Nasal cavity respiratory epithelium epithelial cell of viscerocranial mucosa (primary cell): ENCODE results near the gene CIDEC. TPM values are rescaled to one million over a fixed set of nuclear protein-coding genes. Genes with fewer than 3 reads are reported as not detected.

Experiments
- total RNA-seq: library from RNA; depleted of rRNA; stranded (reverse); fragments of >200 nt; gene quantifications from 2 replicates; pipeline ENCODE4 v1.2.3, GENCODE V29; 2014

CIDEC gene
- total RNA-seq = not detected in 2 replicates

GRCh38 chr3:9879830-9880549, at the start of gene CIDEC:
TSS of gene CIDEC (minus strand) at chr3:9880253. CDS start at chr3:9878486, 1,767 bp downstream.

GRCh38 chr3:9916734-9917680, 37.0 kb upstream of the CIDEC start, which contains the start of gene IL17RC:
TSS of gene IL17RC (plus strand) at chr3:9917098. CDS start at chr3:9917316, 218 bp downstream.

GRCh38 chr3:9902372-9903237, 22.6 kb upstream of the CIDEC start, which contains the start of gene IL17RE:
TSS of gene IL17RE (plus strand) at chr3:9902848. CDS start at chr3:9902933, 85 bp downstream.

GRCh38 chr3:9890249-9891071, 10.4 kb upstream of the CIDEC start, which contains the start of gene JAGN1:
TSS of gene JAGN1 (plus strand) at chr3:9890610. CDS start at chr3:9890723, 113 bp downstream.

GRCh38 chr3:9843715-9844438, 36.2 kb downstream of the CIDEC start, which contains the start of gene RPUSD3:
TSS of gene RPUSD3 (minus strand) at chr3:9844008. CDS start at chr3:9843990, 18 bp downstream.

Other genes starting within 250 kb of the CIDEC start
- 29.8 and 31.8 TPM in 2 replicates for gene MTMR14, start 230.7 kb downstream of the CIDEC start, total RNA-seq
- gene CPNE9, start 176.4 kb downstream of the CIDEC start, total RNA-seq = not detected in 2 replicates
- 17.4 and 30.3 TPM in 2 replicates for gene BRPF1, start 148.5 kb downstream of the CIDEC start, total RNA-seq
- gene OGG1, start 130.3 kb downstream of the CIDEC start, total RNA-seq = 16.0 and 27.0 TPM in 2 replicates
- gene CAMK1, start 110.3 kb downstream of the CIDEC start, total RNA-seq = 3.1 and 11.3 TPM in 2 replicates
- gene TADA3, start 87.8 kb downstream of the CIDEC start, total RNA-seq = 46.8 and 62.1 TPM in 2 replicates
- gene ARPC4, start 87.2 kb downstream of the CIDEC start, total RNA-seq = 135 and 146 TPM in 2 replicates
- gene TTLL3, start 70.0 kb downstream of the CIDEC start, total RNA-seq = 4.4 and 12.1 TPM in 2 replicates
- gene RPUSD3, start 36.2 kb downstream of the CIDEC start, total RNA-seq = 23.4 and 37.9 TPM in 2 replicates
- gene JAGN1, start 10.4 kb upstream of the CIDEC start, total RNA-seq = 22.2 and 23.7 TPM in 2 replicates
- 1.4 and 4.0 TPM in 2 replicates for gene IL17RE, start 22.6 kb upstream of the CIDEC start, total RNA-seq
- 9.2 and 16.6 TPM in 2 replicates for gene IL17RC, start 36.8 kb upstream of the CIDEC start, total RNA-seq
- gene CRELD1, start 53.6 kb upstream of the CIDEC start, total RNA-seq = 27.3 and 36.0 TPM in 2 replicates
- 0.34 and 0.71 TPM in 2 replicates for gene PRRT3, start 72.2 kb upstream of the CIDEC start, total RNA-seq
- gene EMC3, start 106.6 kb upstream of the CIDEC start, total RNA-seq = 47.2 and 62.4 TPM in 2 replicates
- 2.4 TPM in 2 replicates for gene FANCD2, start 146.2 kb upstream of the CIDEC start, total RNA-seq
- gene FANCD2OS, start 228.0 kb upstream of the CIDEC start, total RNA-seq = not detected in 2 replicates
- gene BRK1, start 235.4 kb upstream of the CIDEC start, total RNA-seq = 65.8 and 109 TPM in 2 replicates